Neural progenitor cell (in vitro differentiated cells): ENCODE measurements around the gene ANKMY1. TPM values are rescaled to one million over a fixed set of nuclear protein-coding genes. Genes with fewer than 3 reads are reported as not detected.

ENCODE experiments used
- DNase-seq: peaks from one replicate; pipeline ENCODE4 v3.0.0-alpha.2; 2016; ENCODE audit warnings: low spot score
- H2AFZ ChIP-seq: fragments of 200-600 bp; sonication (generic); replicated peaks from 2 replicates; pipeline ENCODE4 v1.6.1; 2016; ENCODE audit warnings: antibody characterized with exemption
- H3F3A ChIP-seq: fragments of 200-600 bp; sonication (generic); 2 replicates; pipeline ENCODE4 v1.6.1; 2016; ENCODE audit warnings: antibody characterized with exemption, low read depth
- H3K27ac ChIP-seq: fragments of 200-600 bp; sonication (generic); 2 replicates; pipeline ENCODE4 v1.5.1; 2016; ENCODE audit warnings: mild to moderate bottlenecking
- H3K27me3 ChIP-seq: fragments of 200-600 bp; sonication (generic); 2 replicates; pipeline ENCODE4 v1.6.1; 2016; ENCODE audit warnings: mild to moderate bottlenecking, moderate library complexity
- H3K36me3 ChIP-seq: fragments of 200-600 bp; sonication (generic); 2 replicates; pipeline ENCODE4 v1.5.1; 2016
- H3K4me1 ChIP-seq: fragments of 200-600 bp; sonication (generic); 2 replicates; pipeline ENCODE4 v1.6.1; 2016; ENCODE audit warnings: mixed run types
- H3K4me2 ChIP-seq: fragments of 200-600 bp; sonication (generic); 2 replicates; pipeline ENCODE4 v1.6.1; 2016
- H3K4me3 ChIP-seq: fragments of 200-600 bp; sonication (generic); 2 replicates; pipeline ENCODE4 v1.5.1; 2016
- H3K79me2 ChIP-seq: fragments of 200-600 bp; sonication (generic); 2 replicates; pipeline ENCODE4 v1.6.1; 2016; ENCODE audit warnings: low read depth
- H3K9ac ChIP-seq: fragments of 200-600 bp; sonication (generic); 2 replicates; pipeline ENCODE4 v1.6.1; 2016
- H3K9me3 ChIP-seq: fragments of 200-600 bp; sonication (generic); 2 replicates; pipeline ENCODE4 v1.5.1; 2016; ENCODE audit warnings: low read depth
- H4K20me1 ChIP-seq: fragments of 200-600 bp; sonication (generic); 2 replicates; pipeline ENCODE4 v1.6.1; 2016; ENCODE audit warnings: low read depth
- H3K27ac Mint-ChIP-seq: 3 replicates; pipeline ENCODE4 v1.8.0; 2021; ENCODE audit warnings: mixed read lengths
- H3K27me3 Mint-ChIP-seq: 2 replicates; pipeline ENCODE4 v1.8.0; 2022; ENCODE audit warnings: low read depth, mild to moderate bottlenecking, inconsistent platforms, moderate library complexity, mixed read lengths; ENCODE audit not compliant: insufficient read depth
- H3K36me3 Mint-ChIP-seq: 3 replicates; pipeline ENCODE4 v1.8.0; 2021; ENCODE audit warnings: mixed read lengths
- H3K4me1 Mint-ChIP-seq: 3 replicates; pipeline ENCODE4 v1.8.0; 2021; ENCODE audit warnings: mixed read lengths
- H3K4me3 Mint-ChIP-seq: 3 replicates; pipeline ENCODE4 v1.8.0; 2021; ENCODE audit warnings: mild to moderate bottlenecking, moderate library complexity, mixed read lengths
- H3K9me3 Mint-ChIP-seq: 3 replicates; pipeline ENCODE4 v1.8.0; 2020; ENCODE audit warnings: mixed read lengths
- EZH2 ChIP-seq: fragments of 200-600 bp; sonication (generic); IDR thresholded peaks from 2 replicates; pipeline ENCODE4 v1.6.1; 2017; ENCODE audit warnings: antibody characterized with exemption, mild to moderate bottlenecking, moderate library complexity
- EZH2phosphoT487 ChIP-seq: fragments of 200-600 bp; sonication (generic); IDR thresholded peaks from 2 replicates; pipeline ENCODE4 v1.6.1; 2017; ENCODE audit warnings: antibody characterized with exemption
- microRNA counts: library from miRNA; unstranded; fragments of <30 nt; microRNA quantifications from one replicate; lab custom pipeline; 2016
- microRNA-seq: library from miRNA; unstranded; fragments of <30 nt; microRNA quantifications from one replicate; pipeline ENCODE4, GENCODE V29; 2016
- small RNA-seq: library from RNA; depleted of rRNA; stranded (forward); fragments of <200 nt; gene quantifications from one replicate; pipeline ENCODE3, GENCODE V24; 2015
- total RNA-seq: library from RNA; depleted of rRNA; stranded (reverse); fragments of >200 nt; gene quantifications from 2 replicates; pipeline ENCODE4 v1.2.3, GENCODE V29; 2015; ENCODE audit warnings: low replicate concordance
- TF ChIP-seq, protein P1 (sequence below): fragments of 200-600 bp; sonication (generic); IDR thresholded peaks from 2 replicates; pipeline ENCODE4 v1.5.1; 2017; ENCODE audit warnings: antibody characterized with exemption, mild to moderate bottlenecking

The ANKMY1 gene
- total RNA-seq, 1 donor from 2014 or later, result 4.2 TPM

DNA sequence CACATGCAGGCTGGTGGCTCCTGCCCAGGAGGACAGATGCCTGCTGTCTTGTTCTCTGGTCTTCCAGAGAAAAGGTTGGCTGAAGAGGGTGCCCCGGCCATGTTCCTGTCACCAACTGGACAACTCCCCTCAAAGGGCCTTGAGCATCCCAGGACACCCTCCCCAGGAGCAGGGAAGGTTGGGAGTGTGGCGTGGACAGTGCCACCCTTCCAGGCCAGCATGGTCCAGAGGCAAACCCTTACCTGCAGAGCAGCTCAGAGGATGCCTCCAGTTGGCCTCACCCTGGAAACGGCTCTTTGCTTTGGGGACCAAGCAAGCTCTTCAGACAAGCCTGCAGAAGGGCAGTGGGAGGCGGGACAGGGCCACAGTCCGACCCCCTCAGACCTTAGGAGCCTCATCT is 127.2 kb downstream of the ANKMY1 start:
- Mint-ChIP-seq H3K4me3 (no peak overlapping the region), H3K4me1 (peaks cover 16% of the 10 kb centered on the region), H3K27ac (no peak overlapping the region), H3K9me3 (peaks cover 5% of the 10 kb centered on the region), H3K36me3 (no peaks in the 10 kb centered on the region), H3K27me3 (peaks cover 8% of the 10 kb centered on the region)
- Histone ChIP-seq H3K4me2 (no peak overlapping the region), H3K36me3 (no peaks in the 10 kb centered on the region), H3K4me3 (no peak overlapping the region), H3K27ac (no peak overlapping the region), H3F3A (no peaks in the 10 kb centered on the region), H3K4me1 (no peaks in the 10 kb centered on the region), H4K20me1 (no peaks in the 10 kb centered on the region), H3K27me3 (no peaks in the 10 kb centered on the region), H2AFZ (no peak overlapping the region), H3K9ac (no peak overlapping the region), H3K79me2 (no peaks in the 10 kb centered on the region), H3K9me3 (no peaks in the 10 kb centered on the region)
- TF ChIP-seq, protein P1, sequence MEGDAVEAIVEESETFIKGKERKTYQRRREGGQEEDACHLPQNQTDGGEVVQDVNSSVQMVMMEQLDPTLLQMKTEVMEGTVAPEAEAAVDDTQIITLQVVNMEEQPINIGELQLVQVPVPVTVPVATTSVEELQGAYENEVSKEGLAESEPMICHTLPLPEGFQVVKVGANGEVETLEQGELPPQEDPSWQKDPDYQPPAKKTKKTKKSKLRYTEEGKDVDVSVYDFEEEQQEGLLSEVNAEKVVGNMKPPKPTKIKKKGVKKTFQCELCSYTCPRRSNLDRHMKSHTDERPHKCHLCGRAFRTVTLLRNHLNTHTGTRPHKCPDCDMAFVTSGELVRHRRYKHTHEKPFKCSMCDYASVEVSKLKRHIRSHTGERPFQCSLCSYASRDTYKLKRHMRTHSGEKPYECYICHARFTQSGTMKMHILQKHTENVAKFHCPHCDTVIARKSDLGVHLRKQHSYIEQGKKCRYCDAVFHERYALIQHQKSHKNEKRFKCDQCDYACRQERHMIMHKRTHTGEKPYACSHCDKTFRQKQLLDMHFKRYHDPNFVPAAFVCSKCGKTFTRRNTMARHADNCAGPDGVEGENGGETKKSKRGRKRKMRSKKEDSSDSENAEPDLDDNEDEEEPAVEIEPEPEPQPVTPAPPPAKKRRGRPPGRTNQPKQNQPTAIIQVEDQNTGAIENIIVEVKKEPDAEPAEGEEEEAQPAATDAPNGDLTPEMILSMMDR, result no peak
- TF ChIP-seq EZH2phosphoT487 (no peak), EZH2 (no peak)
- no peak for DNase-seq

DNA sequence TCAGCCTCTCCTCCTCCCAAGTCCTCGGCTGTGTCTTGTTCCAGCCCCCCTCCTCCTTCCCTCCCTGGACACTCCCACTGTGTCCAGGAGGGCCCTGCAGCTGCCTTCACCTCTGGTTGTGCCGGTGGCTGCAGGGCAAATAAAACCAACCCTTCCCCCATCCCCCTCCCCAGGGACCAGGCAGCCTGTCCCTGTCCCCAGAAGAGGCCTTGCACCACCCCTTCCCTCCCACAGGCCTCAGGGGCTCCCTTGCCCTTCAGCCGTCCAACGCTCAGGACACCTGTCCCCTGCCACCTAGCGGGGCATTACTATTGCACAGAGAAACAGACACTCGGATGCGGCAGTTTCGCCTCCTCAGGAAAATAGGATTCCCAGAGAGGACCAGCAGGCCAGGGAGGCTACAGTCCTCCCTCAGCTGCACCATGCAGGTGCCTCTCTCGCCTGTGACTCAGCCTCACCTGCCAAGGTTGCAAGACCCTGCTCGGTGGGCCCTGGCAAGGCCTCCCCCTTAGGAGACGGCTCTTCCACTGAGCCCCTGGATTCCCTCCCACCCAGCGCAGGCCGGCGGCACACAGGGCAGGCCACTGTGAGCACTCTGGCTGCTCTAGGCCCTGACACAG is 127.8 kb downstream of the ANKMY1 start:
- TF ChIP-seq, protein P1, result peak; percentile 7
- TF ChIP-seq EZH2phosphoT487, result no peak
- no peaks in the 10 kb centered on the region for H3K27me3 ChIP-seq
- Mint-ChIP-seq H3K4me1 (peaks cover 16% of the 10 kb centered on the region), H3K27ac (no peak overlapping the region), H3K36me3 (no peaks in the 10 kb centered on the region), H3K27me3 (peaks cover 8% of the 10 kb centered on the region), H3K4me3 (no peak overlapping the region), H3K9me3 (peaks cover 9% of the 10 kb centered on the region)
- H4K20me1 ChIP-seq, result no peaks in the 10 kb centered on the region
- H3K4me3 ChIP-seq, result no peak overlapping the region
- DNase-seq, result no peak
- H3K4me1 ChIP-seq, result no peaks in the 10 kb centered on the region
- no peak overlapping the region for H3K27ac ChIP-seq
- no peaks in the 10 kb centered on the region for H3K79me2 ChIP-seq
- H3K9ac ChIP-seq, result no peak overlapping the region
- H3F3A ChIP-seq, result no peaks in the 10 kb centered on the region
- no peak overlapping the region for H2AFZ ChIP-seq
- H3K4me2 ChIP-seq, result no peak overlapping the region
- H3K9me3 ChIP-seq, result no peaks in the 10 kb centered on the region
- H3K36me3 ChIP-seq, result no peaks in the 10 kb centered on the region

MicroRNAs encoded within 50 kb of the gene (microRNA counts, 767-probe panel; counts per million panel counts)
- 6,756 counts per million, percentile 92 among the panel's probes with 10 or more counts for microRNA hsa-miR-149-5p (lab: Ali Mortazavi, UCI)

Small RNA genes lying within 50 kb of the gene (microRNA-seq; reads per million reads assigned to microRNA genes)
- gene MIR149, result 909 reads per million, percentile 93 among the genes with 10 or more reads in this experiment

Small RNA genes lying within 50 kb of the gene (small RNA-seq; reads per million reads assigned to genes)
- 3.0 reads per million, percentile 91 among the genes with 10 or more reads in this experiment for gene MIR149

Other genes with a start within 250 kb of the ANKMY1 start
- gene GPC1, start 122.3 kb downstream of the ANKMY1 start, total RNA-seq, result 14.2 and 65.0 TPM in 2 replicates
- gene DUSP28, start 2.4 kb upstream of the ANKMY1 start, total RNA-seq, result 5.1 and 8.9 TPM in 2 replicates
- 2.7 and 7.5 TPM in 2 replicates for gene RNPEPL1, start 10.5 kb upstream of the ANKMY1 start, total RNA-seq
- gene CAPN10, start 28.7 kb upstream of the ANKMY1 start, total RNA-seq, result 16.1 and 62.9 TPM in 2 replicates
- 0.34 and 0.74 TPM in 2 replicates for gene GPR35, start 67.5 kb upstream of the ANKMY1 start, total RNA-seq
- not detected in 2 replicates for gene AQP12B, start 124.9 kb upstream of the ANKMY1 start, total RNA-seq
- gene AQP12A, start 133.9 kb upstream of the ANKMY1 start, total RNA-seq, result not detected in 2 replicates